MM.1S (cell line): ENCODE data around the gene CPPED1.

Source experiments
- DNase-seq: peaks from one replicate; pipeline ENCODE4 v3.0.0-alpha.2; 2015
- H2AFZ ChIP-seq: fragments of 300-600 bp; sonication (generic); 2 replicates; pipeline ENCODE4 v1.6.0; 2016; ENCODE audit warnings: antibody characterized with exemption, low read length
- H3F3A ChIP-seq: fragments of 300-600 bp; sonication (generic); 2 replicates; pipeline ENCODE4 v1.6.1; 2016; ENCODE audit warnings: mild to moderate bottlenecking, antibody characterized with exemption, low read length, moderate library complexity, mixed read lengths; ENCODE audit not compliant: insufficient read depth
- H3K27ac ChIP-seq: fragments of 300-600 bp; sonication (generic); 2 replicates; pipeline ENCODE4 v1.5.1; 2016; ENCODE audit warnings: mild to moderate bottlenecking, low read length
- H3K27me3 ChIP-seq: fragments of 300-600 bp; sonication (generic); replicated peaks from 2 replicates; pipeline ENCODE4 v1.6.0; 2016; ENCODE audit warnings: low read length; ENCODE audit not compliant: insufficient read depth
- H3K36me3 ChIP-seq: fragments of 300-600 bp; sonication (generic); replicated peaks from 2 replicates; pipeline ENCODE4 v1.6.1; 2016; ENCODE audit warnings: mild to moderate bottlenecking, low read length, mixed read lengths; ENCODE audit not compliant: insufficient read depth
- H3K4me1 ChIP-seq: fragments of 300-600 bp; sonication (generic); 2 replicates; pipeline ENCODE4 v1.6.1; 2016; ENCODE audit warnings: low read length, mixed read lengths
- H3K4me2 ChIP-seq: fragments of 300-600 bp; sonication (generic); 2 replicates; pipeline ENCODE4 v1.6.0; 2016; ENCODE audit warnings: low read depth, low read length
- H3K4me3 ChIP-seq: fragments of 300-600 bp; sonication (generic); 2 replicates; pipeline ENCODE4 v1.5.1; 2016; ENCODE audit warnings: low read length, mixed read lengths
- H3K79me2 ChIP-seq: fragments of 300-600 bp; sonication (generic); 2 replicates; pipeline ENCODE4 v1.6.1; 2016; ENCODE audit warnings: mixed run types, low read length, mixed read lengths
- H3K9ac ChIP-seq: fragments of 300-600 bp; sonication (generic); 2 replicates; pipeline ENCODE4 v1.6.1; 2016; ENCODE audit warnings: low read length, mixed read lengths
- H3K9me2 ChIP-seq: fragments of 300-600 bp; sonication (generic); replicated peaks from 2 replicates; pipeline ENCODE4 v1.6.1; 2016; ENCODE audit warnings: mild to moderate bottlenecking, low read length, mixed read lengths; ENCODE audit not compliant: insufficient read depth
- H3K9me3 ChIP-seq: fragments of 300-600 bp; sonication (generic); replicated peaks from 2 replicates; pipeline ENCODE4 v1.6.1; 2016; ENCODE audit warnings: mild to moderate bottlenecking, low read length, mixed read lengths; ENCODE audit not compliant: insufficient read depth
- H4K20me1 ChIP-seq: fragments of 300-600 bp; sonication (generic); 2 replicates; pipeline ENCODE4 v1.6.1; 2016; ENCODE audit warnings: mild to moderate bottlenecking, low read length, moderate library complexity, mixed read lengths; ENCODE audit not compliant: insufficient read depth
- CTCF ChIP-seq: fragments of 300-600 bp; sonication (generic); IDR thresholded peaks from 2 replicates; pipeline ENCODE4 v1.5.1; 2016; ENCODE audit warnings: antibody characterized with exemption, low read length, mixed read lengths
- EZH2 ChIP-seq: fragments of 300-600 bp; sonication (generic); optimal IDR thresholded peaks from 2 replicates; pipeline ENCODE3; 2017; ENCODE audit warnings: low read depth, mild to moderate bottlenecking, antibody characterized with exemption, low read length, mixed read lengths
- EZH2phosphoT487 ChIP-seq: fragments of 300-600 bp; sonication (generic); IDR thresholded peaks from 2 replicates; pipeline ENCODE4 v1.6.1; 2018; ENCODE audit warnings: antibody characterized with exemption, low read length

Gene CPPED1

DNA sequence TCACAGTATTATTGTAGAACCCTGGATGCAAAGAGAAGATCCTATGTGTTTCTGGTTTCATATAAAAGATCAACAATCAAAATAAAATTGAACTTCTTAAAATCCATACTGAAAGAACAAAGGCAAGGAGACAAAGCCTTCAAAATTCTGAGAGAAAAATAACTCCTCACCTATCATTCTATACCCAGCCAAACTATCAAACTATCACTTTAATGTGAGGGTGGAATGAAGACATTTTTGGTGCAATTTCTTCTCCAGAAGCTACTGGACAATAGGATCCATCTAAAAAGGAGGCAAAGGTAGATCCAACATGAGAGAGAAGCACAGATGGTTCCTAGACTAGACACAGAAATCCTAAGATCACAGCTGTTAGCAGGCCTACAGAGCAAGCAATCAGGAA, 71.1 kb downstream of the CPPED1 start:
- TF ChIP-seq EZH2: no peak
- Histone ChIP-seq H3K9ac (no peak overlapping the region), H3F3A (no peaks in the 10 kb centered on the region), H3K9me3 (no peaks in the 10 kb centered on the region), H3K4me3 (no peak overlapping the region), H3K36me3 (no peaks in the 10 kb centered on the region), H3K4me1 (no peaks in the 10 kb centered on the region), H3K27me3 (no peaks in the 10 kb centered on the region), H3K4me2 (no peak overlapping the region), H3K9me2 (no peaks in the 10 kb centered on the region), H4K20me1 (no peaks in the 10 kb centered on the region), H3K27ac (no peak overlapping the region), H3K79me2 (no peaks in the 10 kb centered on the region), H2AFZ (no peak overlapping the region)
- DNase-seq: no peak

DNA sequence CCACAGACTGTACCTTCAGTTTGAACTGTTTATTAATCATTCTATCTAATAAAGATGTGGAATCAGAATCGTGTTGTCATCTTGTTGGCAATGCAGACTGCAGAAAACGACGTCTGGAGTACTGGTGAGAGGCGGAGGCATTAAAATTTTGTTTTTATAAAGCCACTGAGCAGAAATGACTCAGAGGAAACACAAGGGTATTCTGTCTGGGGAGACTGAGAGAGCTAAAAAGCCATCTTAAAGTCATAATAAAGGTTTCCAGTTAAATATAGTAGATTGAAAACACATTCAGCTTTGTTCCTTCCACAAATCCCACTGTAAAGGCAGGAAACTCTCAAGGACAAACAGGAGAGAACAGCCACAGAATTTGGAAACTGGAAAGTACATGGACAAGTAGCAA, 74.2 kb downstream of the CPPED1 start:
- DNase-seq: no peak
- Histone ChIP-seq H3K79me2 (no peaks in the 10 kb centered on the region), H3K27ac (no peak overlapping the region)

GRCh38 chr16:12728469-12728868, 75.2 kb downstream of the CPPED1 start:
- Histone ChIP-seq H3K9me2 (no peaks in the 10 kb centered on the region), H3K9me3 (no peaks in the 10 kb centered on the region), H3K27me3 (no peaks in the 10 kb centered on the region), H3K79me2 (no peaks in the 10 kb centered on the region), H3F3A (no peaks in the 10 kb centered on the region), H3K4me1 (no peaks in the 10 kb centered on the region), H4K20me1 (no peaks in the 10 kb centered on the region), H3K4me2 (no peak overlapping the region), H3K9ac (no peak overlapping the region), H3K36me3 (no peaks in the 10 kb centered on the region), H3K27ac (no peak overlapping the region), H2AFZ (no peak overlapping the region), H3K4me3 (no peak overlapping the region)
- no peak for TF ChIP-seq CTCF
- TF ChIP-seq EZH2phosphoT487: no peak
- TF ChIP-seq EZH2: no peak
- no peak for DNase-seq

More for the DNA sequence above, 74.2 kb downstream of the CPPED1 start:
- Histone ChIP-seq H3K4me1 (no peaks in the 10 kb centered on the region), H3K9me3 (no peaks in the 10 kb centered on the region), H3K27me3 (no peaks in the 10 kb centered on the region), H2AFZ (no peak overlapping the region), H3K9me2 (no peaks in the 10 kb centered on the region), H4K20me1 (no peaks in the 10 kb centered on the region), H3K4me3 (no peak overlapping the region), H3K4me2 (no peak overlapping the region), H3K36me3 (no peaks in the 10 kb centered on the region), H3K9ac (no peak overlapping the region), H3F3A (no peaks in the 10 kb centered on the region)
- TF ChIP-seq EZH2phosphoT487: no peak
- TF ChIP-seq EZH2: no peak
- no peak for TF ChIP-seq CTCF

GRCh38 chr16:12724226-12724625, 79.5 kb downstream of the CPPED1 start:
- Histone ChIP-seq H3K9me3 (no peaks in the 10 kb centered on the region), H3K36me3 (no peaks in the 10 kb centered on the region), H3F3A (no peaks in the 10 kb centered on the region), H3K4me1 (no peaks in the 10 kb centered on the region), H3K27me3 (no peaks in the 10 kb centered on the region), H3K27ac (no peak overlapping the region), H3K4me2 (no peak overlapping the region), H3K9me2 (no peaks in the 10 kb centered on the region), H4K20me1 (no peaks in the 10 kb centered on the region), H2AFZ (no peak overlapping the region), H3K79me2 (no peaks in the 10 kb centered on the region), H3K9ac (no peak overlapping the region), H3K4me3 (no peak overlapping the region)
- no peak for TF ChIP-seq EZH2phosphoT487
- no peak for TF ChIP-seq CTCF
- TF ChIP-seq EZH2: no peak
- DNase-seq: no peak
